RWPE1 (cell line): ENCODE results near the gene TUBGCP6.
A peak's percentile ranks its signal among the peaks of the same experiment; 100 is the strongest.

Experiments
- CTCF ChIA-PET: fragments of 350-600 bp; sonication (Branson Sonifier 250); formaldehyde crosslinking; extraction: SDS; loops from one replicate; lab custom pipeline; 2021; lab: Yijun Ruan, JAX
- POLR2A ChIA-PET: fragments of 400-600 bp; formaldehyde crosslinking; extraction: SDS; loops from one replicate; lab custom pipeline; 2020; ENCODE audit warnings: antibody characterized with exemption; ENCODE audit not compliant: low non-redundant PET; lab: Yijun Ruan, JAX
- DNase-seq: peaks from one replicate; pipeline ENCODE4 v3.0.0; 2012; ENCODE audit warnings: low spot score
- H3K27ac ChIP-seq: fragments of 450-650 bp; 2 replicates; pipeline ENCODE4 v1.5.1; 2017
- CTCF ChIP-seq: fragments of 450-650 bp; conservative IDR thresholded peaks from 2 replicates; pipeline ENCODE4 v1.5.1; 2017; ENCODE audit warnings: low read depth, mild to moderate bottlenecking

TUBGCP6 gene

GRCh38 chr22:50200461-50201190 is 44.2 kb downstream of the TUBGCP6 start, which contains the start of gene SELENOO:
Gene SELENOO, plus strand, starts transcription at chr22:50201011. Its CDS starts 26 bp downstream, at chr22:50201037.
- CTCF ChIA-PET: no interaction called here
- POLR2A ChIA-PET: no interaction called here
- peak within 1 kb of the TSS; percentile 76 for H3K27ac ChIP-seq
- no peak for TF ChIP-seq CTCF
- peak; percentile 92 for DNase-seq

- peak overlapping the region; percentile 76 for H3K27ac ChIP-seq
Measured at GRCh38 chr22:50199829-50200460, 44.9 kb downstream of the TUBGCP6 start.

GRCh38 chr22:50199251-50199721 is 45.5 kb downstream of the TUBGCP6 start:
- ChIA-PET POLR2A (no interaction called here), CTCF (no interaction called here)
- peak overlapping the region; percentile 76 for H3K27ac ChIP-seq
- TF ChIP-seq CTCF: no peak
- no peak for DNase-seq

More at GRCh38 chr22:50199829-50200460, 44.9 kb downstream of the TUBGCP6 start:
- DNase-seq: no peak
- no peak for TF ChIP-seq CTCF
- ChIA-PET POLR2A (no interaction called here), CTCF (no interaction called here)

GRCh38 chr22:50198624-50199017 is 46.2 kb downstream of the TUBGCP6 start:
- CTCF ChIA-PET: no interaction called here
- no peak for TF ChIP-seq CTCF

GRCh38 chr22:50197856-50198623 is 46.8 kb downstream of the TUBGCP6 start:
- CTCF ChIA-PET: no interaction called here
- TF ChIP-seq CTCF: no peak
- peak overlapping the region; percentile 76 for H3K27ac ChIP-seq
- POLR2A ChIA-PET: no interaction called here
- no peak for DNase-seq

More at GRCh38 chr22:50198624-50199017, 46.2 kb downstream of the TUBGCP6 start:
- H3K27ac ChIP-seq: peak overlapping the region; percentile 76
- POLR2A ChIA-PET: no interaction called here
- DNase-seq: no peak
